NT2/D1 (cell line): ENCODE measurements around the gene TMEM176A.

Experiments used
- SUZ12 ChIP-seq: IDR thresholded peaks from 2 replicates; pipeline ENCODE4 v1.6.1; 2011; ENCODE audit not compliant: insufficient read length, insufficient read depth; ENCODE audit errors: extremely low read depth
- YY1 ChIP-seq: IDR thresholded peaks from 2 replicates; pipeline ENCODE4 v1.6.1; 2011; ENCODE audit not compliant: insufficient read length, insufficient read depth
- ZNF274 ChIP-seq: IDR thresholded peaks from 2 replicates; pipeline ENCODE4 v1.6.1; 2011; ENCODE audit warnings: mild to moderate bottlenecking, low read depth, low read length

DNA sequence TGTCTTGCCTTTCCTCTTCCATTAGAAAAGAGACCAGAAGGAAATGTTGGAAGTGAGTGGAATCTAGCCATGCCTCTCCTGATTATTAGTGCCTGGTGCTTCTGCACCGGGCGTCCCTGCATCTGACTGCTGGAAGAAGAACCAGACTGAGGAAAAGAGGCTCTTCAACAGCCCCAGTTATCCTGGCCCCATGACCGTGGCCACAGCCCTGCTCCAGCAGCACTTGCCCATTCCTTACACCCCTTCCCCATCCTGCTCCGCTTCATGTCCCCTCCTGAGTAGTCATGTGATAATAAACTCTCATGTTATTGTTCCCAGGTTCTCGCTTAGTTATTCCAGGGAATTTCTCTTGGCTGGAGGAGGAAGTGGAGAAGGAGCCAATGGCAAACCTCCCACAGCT is 4.2 kb downstream of the TMEM176A start:
- TF ChIP-seq ZNF274 (no peak), YY1 (no peak), SUZ12 (no peak)
